HCT116 (cell line): ENCODE results near the gene RNF217. TPM values are rescaled to one million over a fixed set of nuclear protein-coding genes. Genes with fewer than 3 reads are reported as not detected.
A peak's percentile ranks its signal among the peaks of the same experiment; 100 is the strongest.

Experiments
- ATAC-seq: fragments of 200-7000 bp; cut with Tn5 transposase; 2 replicates; pipeline ENCODE4 v1.9.1; 2020; ENCODE audit warnings: mild to moderate bottlenecking, moderate library complexity
- BruUV-seq: library from RNA; stranded (reverse); fragments of 400-500 nt; replicated peaks from 2 replicates; lab custom pipeline; 2021; lab: Mats Ljungman, UMichigan
- CTCF ChIA-PET: fragments of 300-600 bp; sonication (Branson Sonifier 250); formaldehyde crosslinking; loops from one replicate; lab custom pipeline; 2021; ENCODE audit warnings: antibody characterized with exemption; lab: Charles Lee
- POLR2A ChIA-PET: fragments of 300-600, 350-600 bp; sonication (Branson Sonifier 250); formaldehyde crosslinking; loops from one replicate; lab custom pipeline; 2021; ENCODE audit warnings: antibody characterized with exemption; lab: Charles Lee
- RAD21 ChIA-PET, 2 experiments: fragments of 300-600 bp; sonication (Branson Sonifier 250); formaldehyde crosslinking; loops; one replicate each; lab custom pipeline; 2023; ENCODE audit warnings: low total read pairs in 2 of 2; ENCODE audit not compliant: uncharacterized antibody in 2 of 2, unreplicated experiment in 2 of 2, low non-redundant PET in 1 of 2; lab: Charles Lee
- DNase-seq: peaks from one replicate; pipeline ENCODE4 v3.0.0-alpha.2; 2010; ENCODE audit warnings: low read depth, low spot score
- H2AFZ ChIP-seq: fragments of 200-600 bp; shearing (Covaris generic), sonication (generic); 2 replicates; pipeline ENCODE4 v1.6.1; 2017; ENCODE audit warnings: low read depth, mixed run types, mixed read lengths, antibody characterized with exemption, low read length; ENCODE audit not compliant: poor library complexity, severe bottlenecking
- H3K27ac ChIP-seq: 2 replicates; pipeline ENCODE4 v1.5.1; 2012; ENCODE audit warnings: low read depth, low read length
- H3K27me3 ChIP-seq: fragments of 200-600 bp; sonication (generic); 2 replicates; pipeline ENCODE4 v1.6.1; 2016; ENCODE audit warnings: mixed run types, low read length, mixed read lengths; ENCODE audit not compliant: insufficient read depth
- H3K36me3 ChIP-seq, 2 experiments: fragments of 200-500 bp in 1 of 2; fragments of 200-600 bp in 1 of 2; sonication (Bioruptor generic) in 1 of 2; sonication (generic) in 1 of 2; 2 replicates each; pipeline versions ENCODE4 v1.5.1 to v1.6.1; 2014 to 2016; ENCODE audit warnings: low read length in 2 of 2, inconsistent platforms in 1 of 2, mixed read lengths in 1 of 2, mixed run types in 1 of 2; ENCODE audit not compliant: insufficient read depth in 2 of 2, control insufficient read depth in 1 of 2
- H3K4me1 ChIP-seq, 2 experiments: fragments of 200-600 bp in 1 of 2; sonication (generic) in 1 of 2; 2 replicates each; pipeline versions ENCODE4 v1.5.1 to v1.6.1; 2012 to 2017; ENCODE audit warnings: low read length in 2 of 2, inconsistent platforms in 1 of 2, mild to moderate bottlenecking in 1 of 2, mixed read lengths in 1 of 2, mixed run types in 1 of 2, moderate library complexity in 1 of 2; ENCODE audit not compliant: insufficient read depth in 2 of 2, control insufficient read depth in 1 of 2
- H3K4me2 ChIP-seq: fragments of 200-600 bp; sonication (generic); 2 replicates; pipeline ENCODE4 v1.6.1; 2017; ENCODE audit warnings: mixed run types, low read length, mixed read lengths
- H3K4me3 ChIP-seq, 2 experiments: fragments of 200-600 bp in 1 of 2; sonication (generic) in 1 of 2; replicated peaks in 1 of 2; 2 replicates each; pipeline ENCODE4 v1.5.1; 2011 to 2016; ENCODE audit warnings: low read length in 2 of 2, control low read depth in 1 of 2, low read depth in 1 of 2, mild to moderate bottlenecking in 1 of 2, mixed read lengths in 1 of 2, mixed run types in 1 of 2
- H3K79me2 ChIP-seq: fragments of 200-600 bp; sonication (generic); 2 replicates; pipeline ENCODE4 v1.6.1; 2017; ENCODE audit warnings: mild to moderate bottlenecking, mixed run types, low read length, moderate library complexity, mixed read lengths; ENCODE audit not compliant: insufficient read depth
- H3K9ac ChIP-seq: fragments of 200-600 bp; sonication (generic); 2 replicates; pipeline ENCODE4 v1.6.1; 2016; ENCODE audit warnings: low read length, mixed read lengths
- H3K9me2 ChIP-seq: fragments of 200-600 bp; sonication (generic), shearing (Covaris generic); 2 replicates; pipeline ENCODE4 v1.6.1; 2017; ENCODE audit warnings: mixed run types, mild to moderate bottlenecking, moderate library complexity; ENCODE audit not compliant: insufficient read depth
- H3K9me3 ChIP-seq, 2 experiments: fragments of 200-500 bp in 1 of 2; fragments of 200-600 bp in 1 of 2; sonication (Bioruptor generic) in 1 of 2; sonication (generic) in 1 of 2; 2 replicates each; pipeline ENCODE4 v1.6.1; 2014 to 2017; ENCODE audit warnings: low read length in 2 of 2, mixed read lengths in 2 of 2, inconsistent platforms in 1 of 2, low read depth in 1 of 2, mild to moderate bottlenecking in 1 of 2, mixed run types in 1 of 2, moderate library complexity in 1 of 2; ENCODE audit not compliant: control insufficient read depth in 1 of 2, insufficient read depth in 1 of 2
- H4K20me1 ChIP-seq: fragments of 200-600 bp; sonication (generic), shearing (Covaris generic); 2 replicates; pipeline ENCODE4 v1.6.1; 2017; ENCODE audit warnings: mixed run types, mild to moderate bottlenecking, moderate library complexity; ENCODE audit not compliant: insufficient read depth
- CTCF ChIP-seq, 3 experiments: fragments of 200-600 bp in 1 of 3; sonication (generic) in 1 of 3; IDR thresholded peaks in 2 of 3; conservative IDR thresholded peaks in 1 of 3; 2 replicates each; pipeline ENCODE4 v1.5.1; 2012 to 2017; ENCODE audit warnings: low read depth in 2 of 3, low read length in 2 of 3, antibody characterized with exemption in 1 of 3, borderline replicate concordance in 1 of 3, control low read depth in 1 of 3, mild to moderate bottlenecking in 1 of 3, mixed read lengths in 1 of 3, mixed run types in 1 of 3, moderate library complexity in 1 of 3; ENCODE audit not compliant: insufficient read depth in 1 of 3
- EGR1 ChIP-seq: IDR thresholded peaks from 2 replicates; pipeline ENCODE4 v1.6.1; 2012; ENCODE audit warnings: low read depth
- ELF1 ChIP-seq: IDR thresholded peaks from 2 replicates; pipeline ENCODE4 v1.6.1; 2012; ENCODE audit warnings: low read depth, borderline replicate concordance
- JUND ChIP-seq: IDR thresholded peaks from 2 replicates; pipeline ENCODE4 v1.6.1; 2012
- RAD21 ChIP-seq: IDR thresholded peaks from 2 replicates; pipeline ENCODE4 v1.6.1; 2012; ENCODE audit warnings: low read depth, mild to moderate bottlenecking
- REST ChIP-seq: IDR thresholded peaks from 2 replicates; pipeline ENCODE4 v1.6.1; 2012; ENCODE audit warnings: low read depth
- SIN3A ChIP-seq: IDR thresholded peaks from 2 replicates; pipeline ENCODE4 v1.6.1; 2012; ENCODE audit warnings: low read depth
- SP1 ChIP-seq: IDR thresholded peaks from 2 replicates; pipeline ENCODE4 v1.6.1; 2012; ENCODE audit warnings: low read depth
- TCF7L2 ChIP-seq: IDR thresholded peaks from 2 replicates; pipeline ENCODE4 v1.7.0; 2011; ENCODE audit warnings: borderline replicate concordance, inconsistent platforms; ENCODE audit not compliant: insufficient read depth, insufficient read length; ENCODE audit errors: extremely low read depth
- ZBTB33 ChIP-seq: IDR thresholded peaks from 2 replicates; pipeline ENCODE4 v1.6.1; 2011; ENCODE audit warnings: mild to moderate bottlenecking, low read length, moderate library complexity; ENCODE audit not compliant: insufficient replicate concordance; ENCODE audit errors: extremely low read depth
- intact Hi-C: fragments of 100-400 bp; cut with micrococcal nuclease; formaldehyde crosslinking; loops from 2 replicates; pipeline ENCODE4 v1.10.0; 2022
- total RNA-seq: library from RNA; stranded (reverse); gene quantifications from one replicate; pipeline ENCODE4 v1.2.1, GENCODE V29; 2021; ENCODE audit not compliant: unreplicated experiment

The RNF217 gene
- total RNA-seq, 1 experiment from 2014 or later = 20.4 TPM

GRCh38 chr6:124982669-124983068 is 20.4 kb downstream of the RNF217 start (continued):
- TF ChIP-seq ZBTB33 = no peak
- TF ChIP-seq, all 23 proteins: peak for 0

- CTCF ChIA-PET = no interaction called here
- RAD21 ChIA-PET = no interaction called here
- H3K27me3 ChIP-seq = no peaks in the 10 kb centered on the region
- intact Hi-C loops = no loop called here
- DNase-seq (no peak), ATAC-seq (no peak; the same call in 1 of the 2 replicates)
- H2AFZ ChIP-seq = no peak overlapping the region
- TF ChIP-seq ELF1 (no peak), EGR1 (no peak), TCF7L2 (no peak), SIN3A (no peak), JUND (no peak), REST (no peak), RAD21 (no peak), CTCF (IDR thresholded peaks at IDR 0.05 in 2 of 3, conservative IDR thresholded peaks at IDR 0.05 in 1 of 3; ENCODE audit: borderline replicate concordance in 1 of 3, insufficient read depth in 1 of 3, low read depth in 2 of 3, low read length in 2 of 3) (no peak), SP1 (no peak)
- peaks cover 0 to 9% of the 10 kb centered on the region in 2 experiments; a peak in 2 of 4 replicates for H3K36me3 ChIP-seq
- BruUV-seq = no TSS peak
- POLR2A ChIA-PET = no interaction called here
- no peaks in the 10 kb centered on the region for H4K20me1 ChIP-seq
- H3K4me3 ChIP-seq = no peak overlapping the region
- H3K4me1 ChIP-seq = peaks cover 20 to 45% of the 10 kb centered on the region in 2 experiments
- H3K79me2 ChIP-seq = peaks cover 71% of the 10 kb centered on the region
- H3K4me2 ChIP-seq = peak overlapping the region; percentile 41; the same call in 1 of the 2 replicates
- H3K9me3 ChIP-seq = peaks cover 0 to 7% of the 10 kb centered on the region in 2 experiments; a peak in 1 of 4 replicates
- H3K27ac ChIP-seq = no peak overlapping the region
- no peaks in the 10 kb centered on the region for H3K9me2 ChIP-seq
- H3K9ac ChIP-seq = no peak overlapping the region
Measured at GRCh38 chr6:124983383-124984083, 21.3 kb downstream of the RNF217 start.
